ENCODE data around the gene POM121. TPM values are rescaled to one million over a fixed set of nuclear protein-coding genes. Genes with fewer than 3 reads are reported as not detected.
"Not testable (repeated sequence)": the region's sequence is repeated elsewhere in the genome, so short reads cannot be mapped to it uniquely, and the experiment has no call there.

POM121 gene
- total RNA-seq, 4 donors from 2014 or later = 14.1 to 28.6 (median 17.5) TPM

DNA sequence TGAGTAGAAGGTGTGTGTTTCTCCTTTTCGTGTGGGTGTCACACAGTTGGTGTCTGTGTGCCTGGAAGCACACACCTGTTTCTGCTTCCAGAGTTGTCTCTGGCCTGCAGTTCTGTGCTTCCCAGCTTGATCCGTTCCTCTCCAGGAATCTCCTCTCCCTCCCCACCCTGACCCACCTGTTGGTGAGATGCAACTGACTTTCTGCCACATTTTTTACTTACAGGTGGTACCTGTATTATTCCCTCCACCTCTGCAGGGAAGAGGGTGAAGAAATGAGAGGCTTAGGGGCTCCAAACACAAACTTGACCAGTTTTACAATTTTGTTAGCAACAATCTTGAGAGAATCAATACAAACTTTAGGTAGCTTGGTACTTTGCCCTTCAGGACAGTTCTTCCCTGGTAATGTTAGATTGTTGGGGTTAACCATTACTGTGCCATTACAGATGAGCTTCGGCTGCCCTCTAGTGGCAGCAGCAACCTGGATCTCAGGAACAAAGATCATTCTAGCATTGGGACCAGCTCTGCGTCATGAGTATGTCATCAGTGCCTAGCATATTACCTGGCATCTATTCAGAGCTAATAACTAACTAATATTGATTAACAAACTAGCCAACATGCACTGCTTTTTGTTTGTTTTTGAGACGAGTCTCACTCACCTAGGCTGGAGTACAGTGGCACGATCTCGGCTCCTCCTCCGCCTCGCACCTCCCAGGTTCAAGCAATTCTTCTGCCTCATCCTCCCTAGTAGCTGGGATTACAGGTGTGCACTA, 10.0 kb upstream of the POM121 start:
- H3K36me3 ChIP-seq; H3K4me3 ChIP-seq (replicated peaks in 1 of 3); intact Hi-C loops (cut with DNase I); H3K27ac ChIP-seq; H3K4me1 ChIP-seq; H3K9me3 ChIP-seq; H3K27me3 ChIP-seq: not testable (repeated sequence)
- 65 to 69% methylated on average over 9 of the region's 9 CpGs for WGBS, 2 donors
- TF ChIP-seq, protein P1, sequence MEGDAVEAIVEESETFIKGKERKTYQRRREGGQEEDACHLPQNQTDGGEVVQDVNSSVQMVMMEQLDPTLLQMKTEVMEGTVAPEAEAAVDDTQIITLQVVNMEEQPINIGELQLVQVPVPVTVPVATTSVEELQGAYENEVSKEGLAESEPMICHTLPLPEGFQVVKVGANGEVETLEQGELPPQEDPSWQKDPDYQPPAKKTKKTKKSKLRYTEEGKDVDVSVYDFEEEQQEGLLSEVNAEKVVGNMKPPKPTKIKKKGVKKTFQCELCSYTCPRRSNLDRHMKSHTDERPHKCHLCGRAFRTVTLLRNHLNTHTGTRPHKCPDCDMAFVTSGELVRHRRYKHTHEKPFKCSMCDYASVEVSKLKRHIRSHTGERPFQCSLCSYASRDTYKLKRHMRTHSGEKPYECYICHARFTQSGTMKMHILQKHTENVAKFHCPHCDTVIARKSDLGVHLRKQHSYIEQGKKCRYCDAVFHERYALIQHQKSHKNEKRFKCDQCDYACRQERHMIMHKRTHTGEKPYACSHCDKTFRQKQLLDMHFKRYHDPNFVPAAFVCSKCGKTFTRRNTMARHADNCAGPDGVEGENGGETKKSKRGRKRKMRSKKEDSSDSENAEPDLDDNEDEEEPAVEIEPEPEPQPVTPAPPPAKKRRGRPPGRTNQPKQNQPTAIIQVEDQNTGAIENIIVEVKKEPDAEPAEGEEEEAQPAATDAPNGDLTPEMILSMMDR (IDR thresholded peaks at IDR 0.05) = peak; percentile 17 to 73 (median 46)
- peak; percentile 49 to 58 for DNase-seq

DNA sequence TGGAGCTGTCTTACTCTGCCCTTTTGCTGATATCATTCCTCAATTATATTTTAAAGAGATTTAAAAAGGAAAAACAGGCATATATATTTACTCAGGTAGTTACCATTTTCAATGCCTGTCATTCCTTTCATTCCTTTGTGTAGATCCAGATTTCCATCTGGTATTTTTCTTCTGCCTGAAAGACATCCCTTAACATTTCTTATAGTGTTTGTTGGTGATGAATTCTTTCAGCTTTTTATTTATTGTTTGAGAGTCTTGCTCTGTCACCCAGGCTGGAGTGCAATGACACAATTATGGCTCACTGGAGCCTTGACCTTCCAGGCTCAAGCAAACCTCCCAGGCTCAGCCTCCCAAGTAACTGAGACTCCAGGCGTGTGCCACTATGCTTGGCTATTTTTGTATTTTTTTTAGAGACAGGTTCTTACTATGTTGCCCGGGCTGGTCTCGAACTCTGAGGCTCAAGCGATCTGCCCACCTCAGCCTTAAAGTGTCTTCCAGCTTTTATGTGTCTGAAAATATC, 5.6 kb upstream of the POM121 start:
- no peaks in the 10 kb centered on the region for H3K36me3 ChIP-seq
- intact Hi-C loops (cut with DNase I) = no loop called here
- no peaks in the 10 kb centered on the region for H3K9me3 ChIP-seq
- H3K4me3 ChIP-seq (replicated peaks in 1 of 3) = no peak overlapping the region
- TF ChIP-seq, protein P1 (IDR thresholded peaks at IDR 0.05) = no peak
- no peak for TF ChIP-seq POLR2A (IDR thresholded peaks at IDR 0.05)
- WGBS, 2 donors = 94 to 96% methylated on average over 4 of the region's 4 CpGs
- H3K4me1 ChIP-seq = peaks cover 2 to 5% of the 10 kb centered on the region in 2 donors
- H3K27ac ChIP-seq = no peak overlapping the region
- no peaks in the 10 kb centered on the region for H3K27me3 ChIP-seq
- no peak for DNase-seq

DNA sequence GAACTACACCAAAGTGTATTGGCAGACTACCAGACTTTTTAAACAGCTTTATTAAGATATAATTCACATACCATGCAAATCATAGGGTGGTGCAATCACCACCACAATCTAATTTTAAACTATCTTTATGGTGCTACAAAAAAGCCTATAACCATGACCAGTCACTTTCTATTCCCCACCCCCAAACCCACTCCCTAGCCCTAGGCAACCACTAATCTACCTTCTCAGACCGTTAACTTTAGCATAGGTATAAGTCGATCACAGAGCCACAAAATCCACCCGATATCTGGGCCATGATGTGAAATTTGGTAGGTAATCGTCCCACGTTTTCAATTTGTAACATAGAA, 536 bp upstream of the POM121 start:
- Histone ChIP-seq H3K36me3 (peaks cover 8 to 17% of the 10 kb centered on the region in 2 donors), H3K4me3 (replicated peaks in 1 of 3) (peak overlapping the region; percentile 4 to 82 (median 80)), H3K9me3 (no peaks in the 10 kb centered on the region), H3K27me3 (no peaks in the 10 kb centered on the region), H3K4me1 (peaks cover 10 to 12% of the 10 kb centered on the region in 2 donors), H3K27ac (peak overlapping the region; percentile 69 to 90 (median 73))
- DNase-seq = no peak
- intact Hi-C loops (cut with DNase I) = loop anchor here (10.0 kb wide), 1 partner anchor 100 kb away; the partner anchor contains the start of gene TYW1B
- TF ChIP-seq POLR2A (IDR thresholded peaks at IDR 0.05) = no peak
- TF ChIP-seq, protein P1 (IDR thresholded peaks at IDR 0.05) = no peak
- 0 to 1% methylated on average over 5 of the region's 5 CpGs for WGBS, 2 donors

DNA sequence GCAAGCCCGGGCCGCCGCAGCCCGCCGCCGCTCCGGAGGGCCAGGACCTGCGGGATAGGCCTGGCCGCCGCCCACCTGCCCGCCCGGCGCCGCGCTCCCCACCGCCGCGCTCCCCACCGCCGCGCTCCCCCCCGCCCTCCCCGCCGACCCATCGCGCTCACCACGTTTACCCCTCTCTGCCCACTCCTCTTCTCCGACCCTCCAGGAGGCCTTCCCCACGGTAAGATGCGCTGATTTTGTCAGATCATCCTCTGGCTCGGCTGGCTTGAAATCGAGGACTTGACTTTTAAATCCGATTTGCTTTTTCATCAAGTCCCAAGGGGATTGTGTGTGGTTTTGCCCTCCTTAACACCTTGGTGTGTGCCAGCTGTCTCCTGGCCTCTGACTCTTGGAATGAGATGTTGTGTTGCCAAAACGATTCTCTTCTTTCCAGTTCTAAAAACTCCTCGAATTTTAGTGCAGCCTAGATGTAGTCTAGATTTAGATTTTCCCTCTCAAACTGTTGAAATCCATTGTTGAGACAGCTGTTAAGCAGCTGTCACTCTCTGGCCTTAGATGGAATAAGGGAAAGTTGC, 738 bp downstream of the POM121 start:
- Histone ChIP-seq H3K4me1 (peaks cover 10 to 12% of the 10 kb centered on the region in 2 donors), H3K9me3 (no peaks in the 10 kb centered on the region), H3K36me3 (peaks cover 16 to 28% of the 10 kb centered on the region in 2 donors), H3K27ac (peak overlapping the region in 2 of 3 donors; percentile 73 to 90), H3K4me3 (replicated peaks in 1 of 3) (peak overlapping the region in 2 of 3 donors; percentile 80 to 82), H3K27me3 (no peaks in the 10 kb centered on the region)
- 1 to 2% methylated on average over 7 to 10 of the region's 35 CpGs for WGBS, 2 donors
- no peak for DNase-seq
- intact Hi-C loops (cut with DNase I) = loop anchor here (10.0 kb wide), 1 partner anchor 101 kb away; the partner anchor contains the start of gene TYW1B
- no peak for TF ChIP-seq POLR2A (IDR thresholded peaks at IDR 0.05)
- TF ChIP-seq, protein P1 (IDR thresholded peaks at IDR 0.05) = no peak

DNA sequence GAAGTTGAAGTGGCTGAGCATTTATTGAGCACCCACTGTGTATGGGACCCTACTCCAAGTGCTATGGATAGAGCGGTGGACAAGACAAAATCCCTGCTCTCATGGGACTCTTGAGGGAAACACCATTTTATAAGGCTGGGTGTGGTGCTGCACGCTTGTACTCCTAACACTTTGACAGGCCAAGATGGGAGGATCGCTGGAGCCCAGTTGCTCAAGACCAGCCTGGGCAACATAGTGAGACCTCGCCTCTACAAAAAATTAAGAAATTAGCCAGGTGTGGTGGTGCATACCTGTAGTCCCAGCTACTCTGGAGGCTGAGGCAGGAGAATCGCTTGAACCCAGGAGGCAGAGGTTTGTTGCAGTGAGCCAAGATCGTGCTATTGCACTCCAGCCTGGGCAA, 2.9 kb downstream of the POM121 start:
- Histone ChIP-seq H3K36me3 (peaks cover 26 to 36% of the 10 kb centered on the region in 2 donors), H3K4me1 (peaks cover 10 to 12% of the 10 kb centered on the region in 2 donors)
- H3K27me3 ChIP-seq; H3K4me3 ChIP-seq (replicated peaks in 1 of 3); H3K9me3 ChIP-seq; H3K27ac ChIP-seq; DNase-seq: not testable (repeated sequence)
- WGBS, 2 donors = 95 to 98% methylated on average over 6 of the region's 6 CpGs
- intact Hi-C loops (cut with DNase I) = loop anchor here (10.0 kb wide), 1 partner anchor 103 kb away; the partner anchor contains the start of gene TYW1B

DNA sequence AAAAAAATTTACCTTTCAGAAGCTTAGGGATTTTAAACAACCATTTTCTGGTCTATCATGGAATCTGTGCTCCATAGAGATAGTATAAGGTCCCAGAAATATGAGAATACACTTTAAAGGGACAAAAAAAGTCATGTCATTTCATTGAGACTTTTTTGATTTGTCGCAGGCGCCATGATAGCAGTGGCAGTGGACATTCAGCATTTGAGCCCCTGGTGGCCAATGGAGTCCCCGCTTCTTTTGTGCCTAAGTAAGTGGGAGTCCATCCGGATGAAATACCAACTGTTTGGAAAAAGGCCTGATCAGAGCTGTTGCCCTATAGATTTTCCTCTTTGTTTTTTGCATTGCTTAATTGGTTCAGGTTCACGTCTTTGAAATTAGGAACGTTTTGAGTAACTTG, 3.3 kb downstream of the POM121 start:
- not testable (repeated sequence) for H3K9me3 ChIP-seq; H3K4me3 ChIP-seq (replicated peaks in 1 of 3); DNase-seq; H3K27me3 ChIP-seq; H3K27ac ChIP-seq
- intact Hi-C loops (cut with DNase I) = loop anchor here (10.0 kb wide), 1 partner anchor 103 kb away; the partner anchor contains the start of gene TYW1B
- WGBS, 2 donors = 91 to 94% methylated on average over 6 of the region's 6 CpGs
- Histone ChIP-seq H3K4me1 (peaks cover 10 to 12% of the 10 kb centered on the region in 2 donors), H3K36me3 (peaks cover 26 to 36% of the 10 kb centered on the region in 2 donors)

DNA sequence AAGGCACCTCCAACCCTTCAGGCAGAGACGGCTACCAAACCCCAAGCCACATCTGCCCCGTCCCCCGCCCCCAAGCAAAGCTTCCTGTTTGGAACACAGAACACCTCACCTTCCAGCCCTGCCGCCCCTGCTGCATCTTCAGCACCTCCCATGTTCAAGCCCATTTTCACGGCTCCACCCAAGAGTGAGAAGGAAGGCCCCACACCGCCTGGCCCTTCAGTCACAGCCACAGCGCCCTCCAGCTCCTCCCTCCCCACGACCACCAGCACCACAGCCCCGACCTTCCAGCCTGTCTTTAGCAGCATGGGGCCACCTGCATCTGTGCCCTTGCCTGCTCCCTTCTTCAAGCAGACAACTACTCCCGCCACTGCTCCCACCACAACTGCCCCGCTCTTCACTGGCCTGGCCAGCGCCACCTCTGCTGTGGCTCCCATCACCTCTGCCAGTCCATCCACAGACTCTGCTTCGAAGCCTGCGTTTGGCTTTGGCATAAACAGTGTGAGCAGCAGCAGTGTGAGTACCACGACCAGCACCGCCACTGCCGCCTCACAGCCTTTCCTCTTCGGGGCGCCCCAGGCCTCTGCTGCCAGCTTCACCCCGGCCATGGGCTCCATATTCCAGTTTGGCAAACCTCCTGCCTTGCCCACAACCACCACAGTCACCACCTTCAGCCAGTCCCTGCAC, 17.3 kb downstream of the POM121 start:
- H3K9me3 ChIP-seq; DNase-seq; intact Hi-C loops (cut with DNase I); H3K27me3 ChIP-seq; H3K4me3 ChIP-seq (replicated peaks in 1 of 3); H3K4me1 ChIP-seq; H3K27ac ChIP-seq: not testable (repeated sequence)
- 87 to 91% methylated on average over 6 of the region's 20 CpGs for WGBS, 2 donors
- peaks cover 5 to 17% of the 10 kb centered on the region in 2 donors for H3K36me3 ChIP-seq

DNA sequence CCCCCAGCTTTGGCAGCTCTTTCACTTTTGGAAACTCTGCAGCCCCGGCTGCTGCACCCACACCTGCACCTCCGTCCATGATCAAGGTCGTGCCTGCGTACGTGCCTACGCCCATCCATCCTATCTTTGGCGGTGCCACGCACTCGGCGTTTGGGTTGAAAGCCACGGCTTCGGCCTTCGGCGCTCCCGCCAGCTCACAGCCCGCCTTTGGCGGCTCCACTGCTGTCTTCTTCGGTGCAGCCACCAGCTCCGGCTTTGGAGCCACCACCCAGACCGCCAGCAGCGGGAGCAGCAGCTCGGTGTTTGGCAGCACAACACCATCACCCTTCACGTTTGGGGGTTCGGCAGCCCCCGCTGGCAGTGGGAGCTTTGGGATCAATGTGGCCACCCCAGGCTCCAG, 18.1 kb downstream of the POM121 start:
- H3K4me3 ChIP-seq (replicated peaks in 1 of 3); H3K9me3 ChIP-seq; H3K27me3 ChIP-seq; intact Hi-C loops (cut with DNase I); DNase-seq; H3K4me1 ChIP-seq; H3K27ac ChIP-seq: not testable (repeated sequence)
- WGBS, 2 donors = 98% methylated on average over 15 to 22 of the region's 25 CpGs
- H3K36me3 ChIP-seq = peaks cover 4 to 15% of the 10 kb centered on the region in 2 donors

Measured in thyroid gland (tissue), 4 donors.